Measurements from ENCODE around the gene ACAP1. TPM values are rescaled to one million over a fixed set of nuclear protein-coding genes. Genes with fewer than 3 reads are reported as not detected.

Gene ACAP1, protein sequence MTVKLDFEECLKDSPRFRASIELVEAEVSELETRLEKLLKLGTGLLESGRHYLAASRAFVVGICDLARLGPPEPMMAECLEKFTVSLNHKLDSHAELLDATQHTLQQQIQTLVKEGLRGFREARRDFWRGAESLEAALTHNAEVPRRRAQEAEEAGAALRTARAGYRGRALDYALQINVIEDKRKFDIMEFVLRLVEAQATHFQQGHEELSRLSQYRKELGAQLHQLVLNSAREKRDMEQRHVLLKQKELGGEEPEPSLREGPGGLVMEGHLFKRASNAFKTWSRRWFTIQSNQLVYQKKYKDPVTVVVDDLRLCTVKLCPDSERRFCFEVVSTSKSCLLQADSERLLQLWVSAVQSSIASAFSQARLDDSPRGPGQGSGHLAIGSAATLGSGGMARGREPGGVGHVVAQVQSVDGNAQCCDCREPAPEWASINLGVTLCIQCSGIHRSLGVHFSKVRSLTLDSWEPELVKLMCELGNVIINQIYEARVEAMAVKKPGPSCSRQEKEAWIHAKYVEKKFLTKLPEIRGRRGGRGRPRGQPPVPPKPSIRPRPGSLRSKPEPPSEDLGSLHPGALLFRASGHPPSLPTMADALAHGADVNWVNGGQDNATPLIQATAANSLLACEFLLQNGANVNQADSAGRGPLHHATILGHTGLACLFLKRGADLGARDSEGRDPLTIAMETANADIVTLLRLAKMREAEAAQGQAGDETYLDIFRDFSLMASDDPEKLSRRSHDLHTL
- 0.73 TPM in 1 of 2 replicates, not detected in the other for total RNA-seq

DNA sequence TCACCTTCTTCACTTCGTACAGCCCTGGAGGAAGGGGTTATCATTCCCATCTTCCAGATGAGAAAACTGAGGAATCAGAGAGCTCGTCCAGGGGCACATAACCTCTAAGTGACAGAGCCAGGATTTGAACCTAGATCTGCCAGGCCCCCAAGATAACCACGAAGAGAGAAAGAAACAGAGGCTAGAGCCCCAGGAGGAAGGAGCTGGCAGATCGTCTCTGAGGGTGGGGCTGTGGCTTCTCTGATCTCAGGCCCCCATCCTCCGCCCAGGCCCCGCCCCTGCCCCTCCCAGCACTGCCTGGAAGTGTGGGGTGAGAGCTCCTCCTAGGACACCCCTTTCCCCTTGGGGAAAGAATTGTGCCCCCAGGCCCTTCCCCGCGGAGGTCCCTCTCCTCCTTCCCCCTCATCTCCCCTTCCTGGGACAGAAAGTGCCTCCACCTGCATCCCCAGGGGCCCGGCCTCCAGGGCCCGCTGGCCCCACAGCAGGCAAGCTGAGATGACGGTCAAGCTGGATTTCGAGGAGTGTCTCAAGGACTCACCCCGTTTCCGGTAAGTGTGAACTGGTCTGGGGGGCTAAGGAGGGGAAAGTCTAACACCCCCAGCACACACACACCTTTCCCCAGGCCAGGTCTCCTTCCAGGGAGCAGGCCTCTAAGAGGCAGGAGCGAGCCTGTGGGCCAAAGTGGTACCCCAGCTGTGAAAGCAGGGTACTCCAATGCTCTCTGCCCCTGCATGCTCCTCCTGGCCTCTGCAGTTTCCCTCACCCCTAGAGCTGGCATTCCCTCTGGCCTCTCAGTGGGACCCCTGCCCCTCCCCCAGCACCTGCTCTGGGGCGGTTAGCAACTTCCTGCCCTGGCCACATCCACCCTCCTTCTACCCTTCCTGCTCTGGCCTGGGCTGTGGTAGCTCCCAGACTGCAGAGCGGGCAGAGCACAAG, at the start of gene ACAP1:
ACAP1 (plus strand) TSS at position 290 of the 936 bp plus-strand sequence; CDS start at position 496, 206 bp downstream.

DNA sequence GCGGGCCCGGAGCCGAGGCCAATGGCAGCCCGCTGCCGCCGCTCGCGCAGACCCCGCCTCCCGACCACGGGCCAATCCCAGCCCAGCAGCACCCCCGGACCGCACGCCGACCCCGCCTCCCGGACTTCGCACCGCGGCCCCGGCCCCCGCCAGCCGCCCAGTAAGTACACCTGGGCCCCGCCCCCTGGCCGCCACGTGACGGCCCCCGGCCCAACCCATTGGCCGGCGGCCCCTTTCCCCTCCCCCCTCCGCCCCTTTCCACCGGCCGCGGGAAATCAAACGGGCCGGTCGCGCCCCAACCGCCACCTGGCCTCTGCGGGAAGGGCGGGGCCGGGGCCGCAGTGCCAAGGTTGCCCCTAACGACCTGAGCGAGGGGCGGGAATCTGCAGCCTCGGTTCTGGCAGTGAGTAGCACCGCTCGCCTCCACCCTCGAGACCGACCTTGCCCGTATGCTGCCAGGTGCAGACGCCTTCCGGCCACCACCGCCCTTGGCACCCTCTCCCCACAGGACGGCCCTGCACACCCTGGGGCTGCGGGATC, 41.6 kb upstream of the ACAP1 start, which contains the start of gene YBX2:
YBX2 (minus strand) TSS at position 26 of the 540 bp plus-strand sequence. CDS start 139 bp downstream, outside the sequence.

DNA sequence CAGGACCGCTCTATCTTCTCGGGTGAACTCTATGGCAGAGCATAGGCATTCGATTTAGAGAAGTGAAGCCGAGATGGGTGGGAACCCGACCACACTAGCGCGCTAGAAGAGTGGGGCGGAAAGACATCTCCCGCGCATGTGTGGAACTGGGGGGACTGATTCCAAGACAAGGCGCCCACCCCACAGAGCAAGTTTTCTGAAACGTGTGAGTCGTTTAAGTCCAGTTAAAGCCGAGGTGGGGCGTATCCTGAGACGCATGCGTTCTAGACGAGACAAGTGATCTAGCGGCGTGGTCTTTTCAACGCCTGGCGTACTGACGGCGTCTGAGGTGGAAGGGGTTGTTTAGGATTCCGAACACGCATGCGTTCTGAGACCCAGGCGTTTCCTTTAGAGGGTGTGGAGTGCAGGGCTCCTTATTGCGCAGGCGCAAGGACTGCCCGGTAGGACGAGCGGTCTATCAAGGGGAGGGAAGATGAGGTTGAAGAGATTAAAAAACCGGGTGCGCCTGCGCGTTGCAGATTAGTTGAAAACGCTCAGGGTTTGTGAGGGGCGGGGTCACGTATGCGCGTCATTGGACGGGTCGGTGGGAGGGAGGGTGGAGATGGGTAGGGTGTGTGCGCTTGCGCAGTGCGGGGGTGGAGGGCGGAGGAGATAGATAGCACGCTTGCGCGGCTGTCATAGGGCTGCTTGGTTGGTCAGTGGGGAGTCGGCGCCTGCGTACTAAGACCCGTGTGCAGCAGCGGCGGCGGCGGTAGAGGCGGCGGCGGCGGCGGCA, 29.2 kb upstream of the ACAP1 start, which contains the start of gene EIF5A:
EIF5A (plus strand) TSS at position 718 of the 775 bp plus-strand sequence. CDS start 2,008 bp downstream, outside the sequence.

DNA sequence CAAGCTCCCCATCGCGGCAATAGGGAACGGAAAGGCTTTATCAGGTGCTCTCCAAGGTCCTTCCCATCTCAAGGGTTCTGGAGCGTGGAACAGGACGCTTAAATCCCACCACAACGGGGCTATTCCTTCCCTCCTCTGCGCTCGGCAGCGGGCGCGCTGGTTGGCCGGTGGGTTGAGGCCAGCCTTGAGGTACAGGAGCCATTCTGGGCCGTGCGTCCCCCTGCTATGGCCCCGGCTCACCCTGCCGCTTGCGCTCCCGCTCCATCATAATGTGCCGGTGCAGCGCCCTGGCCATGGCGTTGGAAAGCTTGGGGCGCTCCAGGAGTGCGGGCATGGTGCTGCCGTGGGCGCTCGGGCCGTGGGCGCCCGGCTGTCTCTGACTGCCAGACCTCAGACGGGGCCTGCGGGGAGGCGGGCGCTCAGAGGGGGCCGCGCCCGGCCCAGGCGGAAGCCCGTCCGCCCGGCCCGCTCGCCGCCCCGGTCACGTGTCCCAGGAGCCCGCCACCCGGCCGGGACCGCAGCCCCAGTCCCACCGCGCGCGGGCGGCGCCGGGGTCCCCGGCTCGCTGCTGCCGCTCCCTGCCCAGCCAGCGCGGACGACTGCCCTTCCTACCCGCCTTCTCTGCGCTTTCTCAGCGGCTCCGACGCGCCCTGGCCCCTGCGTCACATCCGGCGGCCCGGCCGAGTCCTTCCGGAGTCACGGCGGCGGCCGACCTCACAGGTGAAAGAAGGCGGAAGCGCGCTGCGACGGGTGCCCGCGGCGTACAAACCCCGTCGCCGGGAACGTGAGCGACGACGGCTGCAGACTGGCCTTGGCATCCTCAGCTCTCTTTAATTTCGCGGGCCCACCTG, 21.4 kb upstream of the ACAP1 start, which contains the start of gene GPS2:
GPS2 (minus strand) TSS at position 642 of the 851 bp plus-strand sequence; CDS start at position 334, 308 bp downstream.

DNA sequence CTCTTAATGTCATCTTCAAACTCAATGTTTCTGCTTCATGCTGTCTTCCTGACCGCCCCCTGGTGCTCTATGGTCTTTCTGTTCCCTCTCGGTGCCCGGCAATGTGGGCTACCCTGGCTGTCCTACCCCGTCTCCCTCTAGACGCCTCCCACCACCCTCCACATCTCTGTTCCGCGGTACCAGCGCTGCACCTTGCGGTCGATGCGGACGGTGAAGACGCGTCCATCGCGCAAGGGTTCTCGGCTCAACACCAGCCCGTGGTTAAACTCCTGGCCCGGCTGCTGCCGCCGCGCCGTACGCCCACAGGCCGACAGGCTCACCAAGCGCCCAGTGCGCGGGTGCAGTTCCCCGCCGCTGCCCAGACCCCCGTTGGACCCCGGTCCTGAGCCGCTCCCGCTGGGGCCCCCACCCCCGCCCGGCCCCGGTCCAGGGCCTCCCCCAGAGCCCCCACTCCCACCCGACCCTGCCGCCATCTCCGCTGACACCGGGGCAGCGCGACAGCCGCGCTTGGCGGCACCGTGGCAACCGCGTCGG, 7.4 kb upstream of the ACAP1 start, which contains the start of gene NEURL4:
NEURL4 (minus strand) TSS at position 496 of the 534 bp plus-strand sequence; CDS start at position 473, 23 bp downstream.

DNA sequence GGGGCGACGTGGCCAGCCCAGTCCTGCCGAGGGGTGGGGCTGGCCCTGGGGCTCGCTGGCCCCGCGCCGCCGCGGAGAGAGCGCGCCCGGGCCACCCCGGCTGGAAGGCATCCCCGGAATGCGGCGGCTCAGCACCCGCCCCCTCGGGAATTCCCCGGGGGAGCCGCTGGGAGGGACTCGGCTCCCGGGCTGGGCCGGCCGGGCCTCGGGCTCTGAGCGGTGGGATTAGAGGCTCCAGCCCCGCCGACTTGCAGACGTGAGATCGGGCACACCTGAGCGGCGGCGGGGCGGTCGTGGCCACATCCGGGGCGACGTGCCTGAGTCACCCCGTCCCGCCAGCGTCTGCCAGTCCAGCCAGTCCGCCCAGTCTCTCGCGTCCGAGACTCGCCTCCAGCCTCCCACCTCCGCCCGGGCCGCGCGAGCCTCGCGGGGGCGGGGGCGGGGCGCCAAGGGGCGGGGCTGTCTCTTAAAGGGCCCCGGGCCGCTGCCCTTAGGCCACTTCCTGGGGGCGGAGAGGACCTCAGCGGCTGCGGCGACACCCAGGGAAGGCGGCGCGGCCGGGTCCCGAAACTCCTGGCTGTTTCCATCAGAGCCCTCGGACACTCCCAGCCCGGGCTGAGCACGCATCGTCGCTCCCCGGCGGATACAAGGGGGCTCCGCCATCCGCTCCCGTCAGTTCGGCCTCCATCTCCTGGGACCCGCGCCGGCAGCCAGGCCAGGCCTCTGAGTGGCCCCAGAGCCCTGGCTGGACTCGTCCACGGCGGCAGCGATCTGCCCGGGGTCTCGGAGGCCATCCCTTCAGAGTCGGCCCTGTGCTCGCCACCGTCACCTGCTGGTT, 15.6 kb downstream of the ACAP1 start, which contains the start of gene KCTD11:
KCTD11 (plus strand) TSS at position 498 of the 838 bp plus-strand sequence.

DNA sequence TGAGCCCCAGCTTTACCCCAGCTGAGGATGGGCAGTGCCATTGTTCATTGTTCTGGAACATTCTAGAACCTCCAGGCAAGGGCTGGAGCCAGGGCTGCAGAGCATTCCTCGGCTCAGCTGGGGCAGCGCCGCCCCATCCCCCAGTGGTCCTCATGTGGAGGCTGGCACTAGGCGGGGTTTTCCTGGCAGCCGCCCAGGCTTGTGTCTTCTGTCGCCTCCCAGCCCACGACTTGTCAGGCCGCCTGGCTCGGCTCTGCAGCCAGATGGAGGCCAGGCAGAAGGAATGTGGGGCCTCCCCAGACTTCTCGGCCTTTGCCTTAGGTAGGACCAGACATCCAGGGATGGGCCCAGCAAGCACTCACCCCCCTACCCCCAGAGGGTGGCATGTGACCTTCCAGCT, 18.7 kb downstream of the ACAP1 start, which contains the start of gene TMEM95:
TMEM95 (plus strand) TSS at position 104 of the 400 bp plus-strand sequence; CDS start at position 153, 49 bp downstream.

DNA sequence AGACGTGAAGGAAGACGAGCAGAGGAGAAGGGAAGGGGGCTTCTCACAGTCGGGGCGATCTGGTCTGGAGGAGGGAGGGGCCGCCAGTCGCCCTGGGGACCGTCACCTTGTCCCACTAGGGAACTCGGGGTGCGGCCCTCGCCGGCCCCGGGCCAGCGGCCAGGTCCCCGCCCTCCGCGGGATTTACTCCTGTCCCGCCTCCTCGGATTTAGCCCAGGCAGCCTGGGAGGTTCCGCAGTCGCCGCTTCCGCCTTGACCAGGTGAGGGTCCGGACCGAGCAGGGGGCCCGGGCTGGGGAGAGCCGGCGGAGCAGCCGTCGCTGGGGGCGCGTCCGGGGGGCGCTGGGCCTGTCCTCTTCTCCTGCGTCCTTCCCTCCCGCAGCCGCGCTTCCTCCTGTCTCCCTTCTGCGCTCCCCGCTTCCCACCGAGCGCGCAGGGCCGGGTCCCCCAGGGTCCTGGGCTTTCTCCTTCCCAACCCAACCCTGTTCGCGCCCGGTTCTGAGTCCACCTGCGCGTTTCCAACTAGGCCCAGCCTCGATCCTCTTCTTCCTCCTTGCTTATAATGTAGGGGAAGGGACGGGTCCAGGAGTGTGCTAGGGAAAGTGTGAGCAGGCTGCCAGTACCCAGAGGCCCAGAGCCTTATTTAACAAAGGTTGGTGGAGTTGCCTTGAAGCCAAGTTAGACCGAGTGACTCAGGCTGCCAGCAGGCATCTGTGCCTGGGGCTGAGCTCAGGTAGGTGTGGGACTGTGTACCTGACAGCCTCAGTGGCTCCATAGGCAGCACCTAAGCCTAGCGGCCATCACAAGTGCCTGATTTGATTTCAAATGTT, 44.7 kb downstream of the ACAP1 start, which contains the start of gene TNK1:
TNK1 (plus strand) TSS at position 235 of the 829 bp plus-strand sequence. CDS start 1,838 bp downstream, outside the sequence.

DNA sequence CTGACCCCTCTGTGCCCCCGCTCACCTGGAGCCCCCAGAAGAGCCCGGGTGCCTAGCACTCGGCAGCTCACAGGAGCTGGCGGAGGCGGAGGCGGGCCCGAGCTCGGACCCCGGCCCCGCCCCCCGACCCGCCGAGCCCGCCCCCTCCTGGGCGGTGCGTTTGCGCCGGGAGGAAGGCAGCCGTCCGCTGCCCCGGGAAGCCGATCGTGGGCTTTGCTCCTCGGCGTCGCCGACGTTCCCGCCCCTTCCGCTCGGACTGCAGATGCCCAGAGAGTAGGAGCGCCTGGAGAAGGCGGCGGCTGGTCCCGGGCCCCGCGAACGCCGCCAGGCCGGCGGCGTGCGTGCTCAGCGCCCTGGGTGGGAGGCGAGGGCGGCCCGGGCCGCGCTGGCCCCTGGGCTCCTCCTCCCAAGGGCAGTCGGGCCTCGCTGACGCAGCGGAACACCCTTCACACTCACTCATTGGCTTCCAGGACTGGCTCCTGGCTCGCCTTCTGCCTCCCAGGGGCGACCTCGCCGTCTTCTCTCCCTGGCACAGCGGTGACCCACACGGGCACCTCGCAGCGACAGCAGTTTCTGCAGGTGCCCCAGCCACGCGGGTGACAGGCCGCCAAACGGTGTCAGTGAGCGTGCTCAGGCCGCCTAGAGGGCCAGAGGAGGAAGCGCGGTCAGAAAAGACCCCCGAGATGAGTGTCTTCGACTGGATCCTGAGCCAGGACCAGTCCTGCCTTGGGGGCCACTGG, 58.3 kb downstream of the ACAP1 start, which contains the start of gene PLSCR3:
PLSCR3 (minus strand) TSS at position 74 of the 740 bp plus-strand sequence. CDS start 415 bp downstream, outside the sequence.

Other genes with a start within 250 kb of the ACAP1 start
- gene ASGR2, start 221.7 kb upstream of the ACAP1 start, total RNA-seq = not detected in 2 replicates
- 0.24 and 0.25 TPM in 2 replicates for gene ASGR1, start 157.2 kb upstream of the ACAP1 start, total RNA-seq
- 17.7 and 21.6 TPM in 2 replicates for gene DLG4, start 116.7 kb upstream of the ACAP1 start, total RNA-seq
- gene ACADVL, start 116.6 kb upstream of the ACAP1 start, total RNA-seq = 281 and 473 TPM in 2 replicates
- gene DVL2, start 102.0 kb upstream of the ACAP1 start, total RNA-seq = 31.5 and 44.1 TPM in 2 replicates
- 38.6 and 48.0 TPM in 2 replicates for gene PHF23, start 97.1 kb upstream of the ACAP1 start, total RNA-seq
- 318 and 677 TPM in 2 replicates for gene GABARAP, start 94.1 kb upstream of the ACAP1 start, total RNA-seq
- gene CTDNEP1, start 84.8 kb upstream of the ACAP1 start, total RNA-seq = 78.3 and 99.5 TPM in 2 replicates
- 30.1 and 41.1 TPM in 2 replicates for gene ELP5, start 84.3 kb upstream of the ACAP1 start, total RNA-seq
- gene CLDN7, start 74.1 kb upstream of the ACAP1 start, total RNA-seq = 2.0 TPM in 1 of 2 replicates, not detected in the other
- gene SLC2A4, start 54.8 kb upstream of the ACAP1 start, total RNA-seq = 0.05 TPM in 1 of 2 replicates, not detected in the other
- gene YBX2, start 41.9 kb upstream of the ACAP1 start, total RNA-seq = 0.06 TPM in 1 of 2 replicates, not detected in the other
- gene EIF5A, start 28.9 kb upstream of the ACAP1 start, total RNA-seq = 259 and 332 TPM in 2 replicates
- 29.9 and 34.0 TPM in 2 replicates for gene GPS2, start 21.2 kb upstream of the ACAP1 start, total RNA-seq
- 6.4 and 12.7 TPM in 2 replicates for gene NEURL4, start 7.2 kb upstream of the ACAP1 start, total RNA-seq
- 11.9 and 14.6 TPM in 2 replicates for gene KCTD11, start 15.6 kb downstream of the ACAP1 start, total RNA-seq
- gene TMEM95, start 18.6 kb downstream of the ACAP1 start, total RNA-seq = not detected in 2 replicates
- 0.05 TPM in 1 of 2 replicates, not detected in the other for gene TNK1, start 44.6 kb downstream of the ACAP1 start, total RNA-seq
- 48.7 and 57.0 TPM in 2 replicates for gene PLSCR3, start 58.0 kb downstream of the ACAP1 start, total RNA-seq
- gene TMEM256, start 67.6 kb downstream of the ACAP1 start, total RNA-seq = 42.9 and 68.5 TPM in 2 replicates
- 20.6 and 23.5 TPM in 2 replicates for gene NLGN2, start 71.3 kb downstream of the ACAP1 start, total RNA-seq
- not detected in 2 replicates for gene SPEM1, start 83.8 kb downstream of the ACAP1 start, total RNA-seq
- not detected in 2 replicates for gene SPEM2, start 89.1 kb downstream of the ACAP1 start, total RNA-seq
- not detected in 2 replicates for gene SPEM3, start 92.3 kb downstream of the ACAP1 start, total RNA-seq
- 0.62 and 2.1 TPM in 2 replicates for gene TMEM102, start 98.9 kb downstream of the ACAP1 start, total RNA-seq
- 1.1 and 1.2 TPM in 2 replicates for gene FGF11, start 103.0 kb downstream of the ACAP1 start, total RNA-seq
- gene CHRNB1, start 108.5 kb downstream of the ACAP1 start, total RNA-seq = 2.5 and 4.8 TPM in 2 replicates
- gene ZBTB4, start 143.1 kb downstream of the ACAP1 start, total RNA-seq = 25.5 and 32.9 TPM in 2 replicates
- gene SLC35G6, start 144.9 kb downstream of the ACAP1 start, total RNA-seq = not detected in 2 replicates
- gene POLR2A, start 147.8 kb downstream of the ACAP1 start, total RNA-seq = 67.3 and 74.0 TPM in 2 replicates
- gene TNFSF12, start 212.5 kb downstream of the ACAP1 start, total RNA-seq = 14.6 and 15.0 TPM in 2 replicates
- gene TNFSF13, start 222.2 kb downstream of the ACAP1 start, total RNA-seq = 3.2 and 8.0 TPM in 2 replicates
- 30.5 and 32.1 TPM in 2 replicates for gene SENP3, start 225.4 kb downstream of the ACAP1 start, total RNA-seq
- 25.7 and 31.7 TPM in 2 replicates for gene CD68, start 243.1 kb downstream of the ACAP1 start, total RNA-seq
- gene MPDU1, start 247.3 kb downstream of the ACAP1 start, total RNA-seq = 62.5 and 77.8 TPM in 2 replicates